Measurements from ENCODE around the gene DMXL2.

The DMXL2 gene

DNA sequence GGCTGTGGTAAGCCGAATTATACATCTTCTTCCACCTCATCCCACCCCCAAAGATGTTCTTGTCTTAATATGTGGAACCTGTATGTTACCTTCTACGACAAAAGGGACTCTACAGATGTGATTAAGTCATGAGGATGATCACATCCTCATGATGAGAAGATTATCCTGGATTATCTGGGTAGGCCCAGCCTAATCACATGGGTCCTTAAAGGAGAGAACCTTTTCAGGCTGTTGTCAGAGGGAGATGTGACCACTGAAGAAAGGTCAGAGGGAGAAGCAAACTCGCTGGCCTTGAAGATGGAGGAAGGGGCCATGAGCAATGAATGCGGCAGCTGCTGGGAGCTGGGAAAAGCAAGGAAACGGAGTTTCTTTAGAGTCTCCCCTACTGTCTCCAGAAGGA lies 45.9 kb upstream of the DMXL2 start:
- ChIA-PET CTCF (no interaction called here), POLR2A (no interaction called here)
- Histone ChIP-seq H3K27ac (ENCODE audit: extremely low read depth, low read depth, low read length) (no peak overlapping the region), H3K9me3 (ENCODE audit: control insufficient read depth, insufficient read depth, low read depth, low read length) (no peaks in the 10 kb centered on the region), H3K4me3 (ENCODE audit: low read depth, low read length) (no peak overlapping the region), H3K4me1 (ENCODE audit: control insufficient read depth, insufficient read depth, low read length) (no peaks in the 10 kb centered on the region), H3K36me3 (ENCODE audit: control insufficient read depth in 2 of 2, insufficient read depth in 1 of 2, low read length in 2 of 2) (no peaks in the 10 kb centered on the region)
- no peak for TF ChIP-seq ZBTB21 (tag by site-specific recombination; IDR thresholded peaks at IDR 0.05)
- no peak for TF ChIP-seq ZNF121 (tag by site-specific recombination; IDR thresholded peaks at IDR 0.05)
- TF ChIP-seq ZNF768 (tag by site-specific recombination; IDR thresholded peaks at IDR 0.05), result no peak
- TF ChIP-seq ZNF211 (tag by site-specific recombination; IDR thresholded peaks at IDR 0.05; ENCODE audit: low read depth), result no peak
- TF ChIP-seq, protein P1, sequence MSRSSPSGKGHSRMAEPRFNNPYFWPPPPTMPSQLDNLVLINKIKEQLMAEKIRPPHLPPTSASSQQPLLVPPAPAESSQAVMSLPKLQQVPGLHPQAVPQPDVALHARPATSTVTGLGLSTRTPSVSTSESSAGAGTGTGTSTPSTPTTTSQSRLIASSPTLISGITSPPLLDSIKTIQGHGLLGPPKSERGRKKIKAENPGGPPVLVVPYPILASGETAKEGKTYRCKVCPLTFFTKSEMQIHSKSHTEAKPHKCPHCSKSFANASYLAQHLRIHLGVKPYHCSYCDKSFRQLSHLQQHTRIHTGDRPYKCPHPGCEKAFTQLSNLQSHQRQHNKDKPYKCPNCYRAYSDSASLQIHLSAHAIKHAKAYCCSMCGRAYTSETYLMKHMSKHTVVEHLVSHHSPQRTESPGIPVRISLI (tag by site-specific recombination; IDR thresholded peaks at IDR 0.05), result no peak
- TF ChIP-seq ZNF16 (tag by site-specific recombination; IDR thresholded peaks at IDR 0.05; ENCODE audit: low read depth), result no peak
- no peak for TF ChIP-seq ZNF747 (tag by site-specific recombination; IDR thresholded peaks at IDR 0.05)
- no peak for TF ChIP-seq ZNF473 (tag by site-specific recombination; IDR thresholded peaks at IDR 0.05)
- no peak for TF ChIP-seq ZNF114 (tag by site-specific recombination; IDR thresholded peaks at IDR 0.05)
- no peak for TF ChIP-seq PRDM1 (tag by site-specific recombination; IDR thresholded peaks at IDR 0.05)
- TF ChIP-seq ZNF529 (tag by site-specific recombination; IDR thresholded peaks at IDR 0.05; ENCODE audit: insufficient replicate concordance), result no peak
- no peak for TF ChIP-seq ZNF837 (tag by site-specific recombination; IDR thresholded peaks at IDR 0.05)
- TF ChIP-seq, protein P2, sequence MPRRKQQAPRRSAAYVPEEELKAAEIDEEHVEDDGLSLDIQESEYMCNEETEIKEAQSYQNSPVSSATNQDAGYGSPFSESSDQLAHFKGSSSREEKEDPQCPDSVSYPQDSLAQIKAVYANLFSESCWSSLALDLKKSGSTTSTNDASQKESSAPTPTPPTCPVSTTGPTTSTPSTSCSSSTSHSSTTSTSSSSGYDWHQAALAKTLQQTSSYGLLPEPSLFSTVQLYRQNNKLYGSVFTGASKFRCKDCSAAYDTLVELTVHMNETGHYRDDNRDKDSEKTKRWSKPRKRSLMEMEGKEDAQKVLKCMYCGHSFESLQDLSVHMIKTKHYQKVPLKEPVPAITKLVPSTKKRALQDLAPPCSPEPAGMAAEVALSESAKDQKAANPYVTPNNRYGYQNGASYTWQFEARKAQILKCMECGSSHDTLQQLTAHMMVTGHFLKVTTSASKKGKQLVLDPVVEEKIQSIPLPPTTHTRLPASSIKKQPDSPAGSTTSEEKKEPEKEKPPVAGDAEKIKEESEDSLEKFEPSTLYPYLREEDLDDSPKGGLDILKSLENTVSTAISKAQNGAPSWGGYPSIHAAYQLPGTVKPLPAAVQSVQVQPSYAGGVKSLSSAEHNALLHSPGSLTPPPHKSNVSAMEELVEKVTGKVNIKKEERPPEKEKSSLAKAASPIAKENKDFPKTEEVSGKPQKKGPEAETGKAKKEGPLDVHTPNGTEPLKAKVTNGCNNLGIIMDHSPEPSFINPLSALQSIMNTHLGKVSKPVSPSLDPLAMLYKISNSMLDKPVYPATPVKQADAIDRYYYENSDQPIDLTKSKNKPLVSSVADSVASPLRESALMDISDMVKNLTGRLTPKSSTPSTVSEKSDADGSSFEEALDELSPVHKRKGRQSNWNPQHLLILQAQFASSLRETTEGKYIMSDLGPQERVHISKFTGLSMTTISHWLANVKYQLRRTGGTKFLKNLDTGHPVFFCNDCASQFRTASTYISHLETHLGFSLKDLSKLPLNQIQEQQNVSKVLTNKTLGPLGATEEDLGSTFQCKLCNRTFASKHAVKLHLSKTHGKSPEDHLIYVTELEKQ (tag by site-specific recombination; IDR thresholded peaks at IDR 0.05; ENCODE audit: borderline replicate concordance), result no peak
- no peak for TF ChIP-seq OSR2 (tag by site-specific recombination; IDR thresholded peaks at IDR 0.05)
- no peak for TF ChIP-seq ZNF274 (IDR thresholded peaks at IDR 0.05; ENCODE audit: low read length)
- no peak for TF ChIP-seq ZNF274 (tag by site-specific recombination; IDR thresholded peaks at IDR 0.05; ENCODE audit: borderline replicate concordance)
- TF ChIP-seq ZNF664 (tag by site-specific recombination; IDR thresholded peaks at IDR 0.05), result no peak
- TF ChIP-seq, protein P3, sequence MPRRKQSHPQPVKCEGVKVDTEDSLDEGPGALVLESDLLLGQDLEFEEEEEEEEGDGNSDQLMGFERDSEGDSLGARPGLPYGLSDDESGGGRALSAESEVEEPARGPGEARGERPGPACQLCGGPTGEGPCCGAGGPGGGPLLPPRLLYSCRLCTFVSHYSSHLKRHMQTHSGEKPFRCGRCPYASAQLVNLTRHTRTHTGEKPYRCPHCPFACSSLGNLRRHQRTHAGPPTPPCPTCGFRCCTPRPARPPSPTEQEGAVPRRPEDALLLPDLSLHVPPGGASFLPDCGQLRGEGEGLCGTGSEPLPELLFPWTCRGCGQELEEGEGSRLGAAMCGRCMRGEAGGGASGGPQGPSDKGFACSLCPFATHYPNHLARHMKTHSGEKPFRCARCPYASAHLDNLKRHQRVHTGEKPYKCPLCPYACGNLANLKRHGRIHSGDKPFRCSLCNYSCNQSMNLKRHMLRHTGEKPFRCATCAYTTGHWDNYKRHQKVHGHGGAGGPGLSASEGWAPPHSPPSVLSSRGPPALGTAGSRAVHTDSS (tag by site-specific recombination; IDR thresholded peaks at IDR 0.05), result no peak
- no peak for TF ChIP-seq ZNF354C (tag by site-specific recombination; IDR thresholded peaks at IDR 0.05; ENCODE audit: borderline replicate concordance, low read depth)

DNA sequence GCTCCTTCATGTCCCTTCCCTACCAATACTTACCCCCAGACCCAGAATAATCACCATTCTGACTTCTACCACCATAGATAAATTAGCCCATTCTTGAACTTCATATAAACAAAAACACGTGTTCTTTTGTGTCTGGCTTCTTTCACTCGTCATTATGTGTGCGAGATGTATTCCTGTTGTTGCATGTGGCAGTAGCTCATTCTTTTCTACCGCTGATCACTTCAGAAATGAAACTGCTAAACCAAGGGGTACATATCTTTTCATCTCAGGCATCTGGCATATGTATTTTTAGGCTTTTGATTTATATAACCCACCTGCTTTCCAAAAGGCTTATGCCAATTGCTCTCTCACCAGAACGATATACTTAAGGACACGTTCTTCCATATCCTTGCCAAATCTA lies 44.9 kb upstream of the DMXL2 start:
- Histone ChIP-seq H3K36me3 (ENCODE audit: control insufficient read depth in 2 of 2, insufficient read depth in 1 of 2, low read length in 2 of 2) (no peaks in the 10 kb centered on the region), H3K27ac (ENCODE audit: extremely low read depth, low read depth, low read length) (no peak overlapping the region), H3K4me1 (ENCODE audit: control insufficient read depth, insufficient read depth, low read length) (no peaks in the 10 kb centered on the region), H3K9me3 (ENCODE audit: control insufficient read depth, insufficient read depth, low read depth, low read length) (no peaks in the 10 kb centered on the region), H3K4me3 (ENCODE audit: low read depth, low read length) (no peak overlapping the region)
- CTCF ChIA-PET, result no interaction called here
- no peak for TF ChIP-seq ZNF391 (tag by site-specific recombination; IDR thresholded peaks at IDR 0.05; ENCODE audit: borderline replicate concordance, low read depth)
- TF ChIP-seq ZNF610 (tag by site-specific recombination; IDR thresholded peaks at IDR 0.05; ENCODE audit: borderline replicate concordance), result no peak
- TF ChIP-seq SCRT1 (tag by site-specific recombination; IDR thresholded peaks at IDR 0.05; ENCODE audit: borderline replicate concordance), result no peak
- no peak for TF ChIP-seq GLIS2 (tag by site-specific recombination; IDR thresholded peaks at IDR 0.05)
- TF ChIP-seq ZNF354C (tag by site-specific recombination; IDR thresholded peaks at IDR 0.05; ENCODE audit: borderline replicate concordance, low read depth), result no peak
- TF ChIP-seq, protein P4, sequence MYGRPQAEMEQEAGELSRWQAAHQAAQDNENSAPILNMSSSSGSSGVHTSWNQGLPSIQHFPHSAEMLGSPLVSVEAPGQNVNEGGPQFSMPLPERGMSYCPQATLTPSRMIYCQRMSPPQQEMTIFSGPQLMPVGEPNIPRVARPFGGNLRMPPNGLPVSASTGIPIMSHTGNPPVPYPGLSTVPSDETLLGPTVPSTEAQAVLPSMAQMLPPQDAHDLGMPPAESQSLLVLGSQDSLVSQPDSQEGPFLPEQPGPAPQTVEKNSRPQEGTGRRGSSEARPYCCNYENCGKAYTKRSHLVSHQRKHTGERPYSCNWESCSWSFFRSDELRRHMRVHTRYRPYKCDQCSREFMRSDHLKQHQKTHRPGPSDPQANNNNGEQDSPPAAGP (tag by site-specific recombination; IDR thresholded peaks at IDR 0.05), result no peak
- no peak for TF ChIP-seq ZNF366 (tag by site-specific recombination; conservative IDR thresholded peaks at IDR 0.05)
- TF ChIP-seq, protein P1 (tag by site-specific recombination; IDR thresholded peaks at IDR 0.05), result no peak
- TF ChIP-seq KLF7 (tag by site-specific recombination; IDR thresholded peaks at IDR 0.05; ENCODE audit: borderline replicate concordance), result no peak
- POLR2A ChIA-PET, result no interaction called here
